GM13976 (cell line): ENCODE measurements around the gene FOXA1.

ENCODE experiments used
- DNase-seq: peaks from one replicate; pipeline ENCODE4 v3.0.0; 2012; ENCODE audit warnings: low spot score
- in situ Hi-C: fragments of 300-500 bp; cut with MboI; formaldehyde crosslinking; loops from one replicate; pipeline ENCODE4 v1.12.0; 2022; ENCODE audit warnings: low sequenced_read_pairs, mixed read lengths, inconsistent platforms; ENCODE audit not compliant: unreplicated experiment
- TF ChIP-seq, protein P1 (sequence below): IDR thresholded peaks from 2 replicates; pipeline ENCODE4 v1.5.1; 2012; ENCODE audit warnings: borderline replicate concordance, mild to moderate bottlenecking; ENCODE audit not compliant: insufficient read depth; ENCODE audit errors: extremely low read depth, missing control alignments, control extremely low read depth

FOXA1 gene

DNA sequence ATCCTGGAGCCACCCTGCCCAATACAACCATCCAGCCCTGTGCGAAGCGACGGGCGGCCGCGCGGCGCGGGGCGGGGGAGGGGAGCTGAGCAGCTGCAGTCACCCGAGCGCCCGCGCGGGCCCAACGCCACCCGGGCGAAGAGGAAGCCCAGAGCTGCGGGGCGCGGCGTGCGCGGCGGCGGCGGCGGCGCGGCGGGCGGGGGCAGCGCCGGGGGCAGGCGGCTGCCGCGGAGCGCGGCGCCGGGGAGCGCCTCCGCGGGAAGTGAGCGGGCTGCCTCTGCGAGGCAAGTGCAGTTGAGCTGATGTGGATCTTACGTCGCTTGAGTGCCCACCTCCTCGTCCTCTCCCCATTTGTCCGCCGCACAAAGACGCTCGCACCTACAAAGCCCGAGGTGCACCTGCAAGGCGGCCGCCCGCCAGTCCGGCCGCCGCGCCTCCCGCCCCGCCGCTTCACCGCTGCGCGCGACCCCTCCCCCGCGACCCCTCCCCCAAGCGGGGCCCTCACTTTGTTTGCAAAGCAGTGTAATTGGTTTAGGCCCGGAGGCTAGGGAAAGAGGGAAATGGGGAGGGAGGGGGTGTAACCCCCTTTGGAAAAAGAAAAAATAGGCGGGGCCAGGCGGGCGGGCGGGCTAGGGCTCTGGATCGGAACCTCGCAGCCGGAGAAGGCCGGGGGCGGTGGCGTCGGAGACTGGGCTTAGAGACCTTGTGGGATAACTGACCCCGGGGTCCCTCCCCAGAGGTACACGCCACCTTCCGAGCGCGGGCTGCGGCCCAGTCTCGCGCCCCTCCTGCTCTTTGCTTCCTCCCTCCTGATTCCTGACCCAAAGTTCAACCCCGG lies at the start of gene FOXA1, which contains the start of gene TTC6:
Gene FOXA1, minus strand, starts transcription at position 279 of the 838 bp plus-strand sequence. Its CDS starts 277 bp downstream, at position 2.
Gene TTC6, plus strand, starts transcription at position 659 of the 838 bp plus-strand sequence. CDS start 26,436 bp downstream, outside the sequence.
- DNase-seq = no peak
- TF ChIP-seq, protein P1, sequence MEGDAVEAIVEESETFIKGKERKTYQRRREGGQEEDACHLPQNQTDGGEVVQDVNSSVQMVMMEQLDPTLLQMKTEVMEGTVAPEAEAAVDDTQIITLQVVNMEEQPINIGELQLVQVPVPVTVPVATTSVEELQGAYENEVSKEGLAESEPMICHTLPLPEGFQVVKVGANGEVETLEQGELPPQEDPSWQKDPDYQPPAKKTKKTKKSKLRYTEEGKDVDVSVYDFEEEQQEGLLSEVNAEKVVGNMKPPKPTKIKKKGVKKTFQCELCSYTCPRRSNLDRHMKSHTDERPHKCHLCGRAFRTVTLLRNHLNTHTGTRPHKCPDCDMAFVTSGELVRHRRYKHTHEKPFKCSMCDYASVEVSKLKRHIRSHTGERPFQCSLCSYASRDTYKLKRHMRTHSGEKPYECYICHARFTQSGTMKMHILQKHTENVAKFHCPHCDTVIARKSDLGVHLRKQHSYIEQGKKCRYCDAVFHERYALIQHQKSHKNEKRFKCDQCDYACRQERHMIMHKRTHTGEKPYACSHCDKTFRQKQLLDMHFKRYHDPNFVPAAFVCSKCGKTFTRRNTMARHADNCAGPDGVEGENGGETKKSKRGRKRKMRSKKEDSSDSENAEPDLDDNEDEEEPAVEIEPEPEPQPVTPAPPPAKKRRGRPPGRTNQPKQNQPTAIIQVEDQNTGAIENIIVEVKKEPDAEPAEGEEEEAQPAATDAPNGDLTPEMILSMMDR = no peak
- in situ Hi-C loops = no loop called here

DNA sequence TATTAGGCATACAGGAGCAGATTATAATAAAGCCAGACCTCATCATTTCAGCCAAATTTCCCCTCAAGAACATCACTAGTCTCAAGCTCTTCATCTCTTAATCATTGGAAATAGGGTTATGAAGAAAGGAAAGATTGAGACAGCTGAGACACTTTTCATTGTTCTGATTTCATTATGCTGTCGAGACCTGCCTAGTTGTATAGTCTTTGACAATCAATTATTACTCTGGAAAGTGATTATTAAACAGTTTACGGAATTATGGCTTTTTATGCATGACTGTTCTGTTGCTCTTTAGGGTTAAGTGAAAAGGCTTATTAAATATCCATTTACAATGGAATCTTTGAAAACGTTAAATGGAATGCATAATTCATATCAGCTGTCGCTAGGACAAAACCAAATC lies 48.7 kb upstream of the FOXA1 start:
- no peak for DNase-seq

DNA sequence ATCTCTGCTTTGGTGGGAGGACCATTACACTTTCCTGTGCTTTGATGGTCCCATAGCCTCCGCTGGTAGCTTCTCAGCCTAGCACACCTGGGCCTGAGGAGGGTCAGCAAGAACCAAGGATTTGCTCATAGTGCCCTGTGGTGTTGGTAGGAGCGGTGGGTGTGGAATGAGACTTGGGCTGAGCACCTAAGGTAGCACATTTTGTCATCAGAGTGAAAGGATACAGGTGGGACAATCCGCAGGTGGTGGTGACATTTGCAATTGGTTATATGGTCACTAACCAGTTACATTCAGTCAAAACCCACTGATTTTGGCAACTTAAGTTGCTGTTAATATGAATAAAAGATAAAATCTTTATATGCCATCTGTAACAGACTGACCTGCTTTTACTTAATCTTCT lies 47.1 kb upstream of the FOXA1 start:
- in situ Hi-C loops = no loop called here
- TF ChIP-seq, protein P1 = no peak
- no peak for DNase-seq

More for the DNA sequence above, 48.7 kb upstream of the FOXA1 start:
- TF ChIP-seq, protein P1 = no peak
- in situ Hi-C loops = no loop called here

DNA sequence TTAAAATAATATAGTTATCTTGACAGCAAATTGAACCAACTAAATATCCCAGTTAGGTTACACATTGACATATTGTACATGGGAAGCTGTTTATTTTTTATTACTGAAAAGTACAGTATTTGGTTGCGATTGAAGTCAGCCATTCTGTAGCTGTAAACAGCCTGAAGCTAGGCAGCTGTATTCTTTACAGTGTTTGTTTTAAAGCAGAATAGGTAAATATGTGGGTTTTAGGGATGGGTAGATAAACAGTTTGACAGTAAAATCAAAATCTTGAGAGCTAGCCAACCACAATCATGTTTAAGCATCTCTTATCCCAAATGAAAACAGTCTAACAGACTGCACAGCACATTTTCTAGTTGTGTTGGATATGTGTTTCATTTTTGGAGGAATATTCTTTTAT lies 46.1 kb upstream of the FOXA1 start:
- in situ Hi-C loops = no loop called here

DNA sequence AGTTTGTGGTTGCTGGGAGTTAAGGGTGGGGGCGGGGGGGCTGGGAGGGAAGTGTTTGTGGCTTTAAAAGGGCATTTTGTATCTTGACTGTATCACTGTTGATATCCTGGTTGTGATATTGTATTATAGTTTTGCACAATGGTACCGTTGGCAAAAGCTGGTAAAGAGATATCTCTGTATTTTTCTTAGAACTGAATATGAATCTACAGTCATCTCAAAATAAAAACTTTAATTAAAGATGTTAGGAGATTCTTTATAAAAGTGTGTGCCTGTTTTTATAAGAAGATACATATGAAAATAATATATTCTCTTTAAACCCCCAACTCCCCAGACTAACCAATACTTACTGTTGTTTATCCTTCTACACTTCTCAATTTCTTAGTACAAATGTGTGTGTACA lies 43.5 kb upstream of the FOXA1 start:
- TF ChIP-seq, protein P1 = no peak
- in situ Hi-C loops = no loop called here
- DNase-seq = no peak

More for the DNA sequence above, 46.1 kb upstream of the FOXA1 start:
- no peak for DNase-seq
- TF ChIP-seq, protein P1 = no peak

DNA sequence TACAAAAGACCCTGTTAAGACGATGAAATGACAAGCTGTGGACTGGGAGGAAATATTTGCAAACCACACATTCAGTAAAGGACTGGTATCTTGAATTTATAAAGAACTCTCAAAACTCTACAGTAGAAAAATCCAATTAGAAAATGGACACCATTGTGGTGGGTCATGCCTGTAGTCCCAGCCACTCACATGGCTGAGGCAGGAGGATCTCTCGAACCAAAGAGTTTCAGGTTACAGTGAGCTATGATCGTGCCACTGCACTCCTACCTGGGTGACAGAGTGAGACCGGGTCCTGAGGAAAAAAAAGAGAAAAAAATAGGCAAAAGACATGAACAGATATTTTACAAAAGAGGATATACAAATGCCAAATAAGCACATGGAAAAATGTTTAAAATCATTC lies 42.3 kb upstream of the FOXA1 start:
- DNase-seq = no peak
- TF ChIP-seq, protein P1 = no peak
- in situ Hi-C loops = no loop called here
